Spleen (tissue), 7 donors: Measurements from ENCODE around the gene NR2C1.

Experiments used
- POLR2A ChIP-seq, 3 donors: fragments of 450-650 bp; IDR thresholded peaks; one replicate each; pipeline ENCODE4 v1.5.1; 2017; ENCODE audit warnings: antibody characterized with exemption in 3 of 3, mild to moderate bottlenecking in 1 of 3
- POLR2AphosphoS5 ChIP-seq, 3 donors: sonication (generic); formaldehyde crosslinking; IDR thresholded peaks; one replicate each; pipeline ENCODE4 v1.5.1; 2017; ENCODE audit warnings: antibody characterized with exemption in 3 of 3
- TF ChIP-seq, protein P1 (sequence below), 11 experiments: fragments of 200-600 bp in 7 of 11; fragments of 450-650 bp in 4 of 11; sonication (generic) in 4 of 11; IDR thresholded peaks in 8 of 11; conservative IDR thresholded peaks in 3 of 11; 1 replicate in 7 of 11; 2 replicates in 4 of 11; pipeline versions ENCODE4 v1.4.0 to v1.8.0; 2016 to 2021; ENCODE audit warnings: antibody characterized with exemption in 11 of 11, inconsistent platforms in 4 of 11, mild to moderate bottlenecking in 1 of 11
- donor health status: DM: no; HTN: no; CAD: no; lungs with moderate emphysema.
- donor health status: DM: no; HTN: no; CAD: no.
- donor health status: DM: no; HTN: no; CAD: no.

DNA sequence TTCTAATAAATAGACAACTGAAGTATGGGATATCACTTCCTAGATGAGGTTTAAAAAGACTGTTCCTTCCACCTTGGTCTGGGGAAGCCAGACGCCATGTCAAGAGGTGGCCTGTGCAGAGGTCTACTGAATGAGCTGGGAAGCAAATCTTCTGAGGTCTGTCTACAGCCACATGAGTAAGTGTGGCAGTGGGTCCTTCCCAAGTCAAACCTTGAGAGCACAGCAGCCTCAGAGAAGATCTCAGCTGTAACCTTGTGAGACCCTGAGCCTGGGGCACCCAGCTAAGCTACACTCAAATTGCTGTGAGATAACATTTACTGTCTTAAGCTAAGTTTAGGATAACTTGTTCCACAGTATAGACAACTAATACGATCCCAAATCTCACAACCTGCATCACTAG lies 90.1 kb downstream of the NR2C1 start:
- TF ChIP-seq POLR2AphosphoS5 (IDR thresholded peaks at IDR 0.05) = no peak
- no peak for TF ChIP-seq POLR2A (IDR thresholded peaks at IDR 0.05)
- TF ChIP-seq, protein P1, sequence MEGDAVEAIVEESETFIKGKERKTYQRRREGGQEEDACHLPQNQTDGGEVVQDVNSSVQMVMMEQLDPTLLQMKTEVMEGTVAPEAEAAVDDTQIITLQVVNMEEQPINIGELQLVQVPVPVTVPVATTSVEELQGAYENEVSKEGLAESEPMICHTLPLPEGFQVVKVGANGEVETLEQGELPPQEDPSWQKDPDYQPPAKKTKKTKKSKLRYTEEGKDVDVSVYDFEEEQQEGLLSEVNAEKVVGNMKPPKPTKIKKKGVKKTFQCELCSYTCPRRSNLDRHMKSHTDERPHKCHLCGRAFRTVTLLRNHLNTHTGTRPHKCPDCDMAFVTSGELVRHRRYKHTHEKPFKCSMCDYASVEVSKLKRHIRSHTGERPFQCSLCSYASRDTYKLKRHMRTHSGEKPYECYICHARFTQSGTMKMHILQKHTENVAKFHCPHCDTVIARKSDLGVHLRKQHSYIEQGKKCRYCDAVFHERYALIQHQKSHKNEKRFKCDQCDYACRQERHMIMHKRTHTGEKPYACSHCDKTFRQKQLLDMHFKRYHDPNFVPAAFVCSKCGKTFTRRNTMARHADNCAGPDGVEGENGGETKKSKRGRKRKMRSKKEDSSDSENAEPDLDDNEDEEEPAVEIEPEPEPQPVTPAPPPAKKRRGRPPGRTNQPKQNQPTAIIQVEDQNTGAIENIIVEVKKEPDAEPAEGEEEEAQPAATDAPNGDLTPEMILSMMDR (IDR thresholded peaks at IDR 0.05 in 8 of 11, conservative IDR thresholded peaks at IDR 0.05 in 3 of 11) = no peak
